Tibial artery (tissue), 4 donors: Measurements from ENCODE around the gene TUBAL3.
"Not testable (repeated sequence)": the region's sequence is repeated elsewhere in the genome, so short reads cannot be mapped to it uniquely, and the experiment has no call there.

Source experiments
- DNase-seq, 2 donors: peaks; one replicate each; pipeline ENCODE4 v3.0.0-alpha.2; 2019
- H3K27ac ChIP-seq, 2 donors: fragments of 200-600 bp; sonication (generic) in 1 of 2; 1 replicate in 1 of 2; 2 replicates in 1 of 2; pipeline ENCODE4 v1.5.1; 2018 to 2019; ENCODE audit warnings: mild to moderate bottlenecking in 1 of 2
- H3K27me3 ChIP-seq, 2 donors: fragments of 200-600 bp; sonication (generic) in 1 of 2; one replicate each; pipeline versions ENCODE4 v1.5.1 to v1.6.0; 2016 to 2019
- H3K36me3 ChIP-seq, 3 donors: fragments of 200-600 bp; sonication (generic) in 2 of 3; one replicate each; pipeline ENCODE4 v1.5.1; 2016 to 2019; ENCODE audit warnings: mild to moderate bottlenecking in 2 of 3
- H3K4me1 ChIP-seq, 4 donors: fragments of 200-600 bp; sonication (generic) in 2 of 4; 1 replicate in 3 of 4; 2 replicates in 1 of 4; pipeline ENCODE4 v1.5.1; 2016 to 2019
- H3K4me3 ChIP-seq, 2 donors: fragments of 200-600 bp; sonication (generic) in 1 of 2; 1 replicate in 1 of 2; 2 replicates in 1 of 2; pipeline ENCODE4 v1.5.1; 2018 to 2019; ENCODE audit warnings: mild to moderate bottlenecking in 2 of 2
- H3K9me3 ChIP-seq, 3 donors: fragments of 200-600 bp; sonication (generic) in 1 of 3; one replicate each; pipeline ENCODE4 v1.5.1; 2016 to 2019
- CTCF ChIP-seq, 2 experiments: fragments of 200-600 bp in 1 of 2; fragments of 450-650 bp in 1 of 2; IDR thresholded peaks; one replicate each; pipeline ENCODE4 v1.5.1; 2017 to 2019; ENCODE audit warnings: antibody characterized with exemption in 2 of 2, mild to moderate bottlenecking in 1 of 2, moderate library complexity in 1 of 2
- intact Hi-C: fragments of 100-400 bp; cut with DNase I; formaldehyde crosslinking; loops from one replicate; pipeline ENCODE4 v1.15.0; 2023; ENCODE audit warnings: low total_unique reads

TUBAL3 gene

GRCh38 chr10:5412277-5412941 lies 7.8 kb upstream of the TUBAL3 start, which contains the start of gene NET1:
TSS of gene NET1 (plus strand) at chr10:5412557. CDS start at chr10:5412693, 136 bp downstream.
- Histone ChIP-seq H3K27ac (peak within 1 kb of the TSS; percentile 89 to 90), H3K4me1 (peaks cover 0 to 46% (median 8%) of the 10 kb centered on the region in 4 donors), H3K27me3 (no peaks in the 10 kb centered on the region), H3K9me3 (no peaks in the 10 kb centered on the region), H3K4me3 (peak within 1 kb of the TSS; percentile 82 to 88), H3K36me3 (no peaks in the 10 kb centered on the region)
- DNase-seq, result peak; percentile 85 to 96
- intact Hi-C loops, result no loop called here
- TF ChIP-seq CTCF (IDR thresholded peaks at IDR 0.05), result no peak

DNA sequence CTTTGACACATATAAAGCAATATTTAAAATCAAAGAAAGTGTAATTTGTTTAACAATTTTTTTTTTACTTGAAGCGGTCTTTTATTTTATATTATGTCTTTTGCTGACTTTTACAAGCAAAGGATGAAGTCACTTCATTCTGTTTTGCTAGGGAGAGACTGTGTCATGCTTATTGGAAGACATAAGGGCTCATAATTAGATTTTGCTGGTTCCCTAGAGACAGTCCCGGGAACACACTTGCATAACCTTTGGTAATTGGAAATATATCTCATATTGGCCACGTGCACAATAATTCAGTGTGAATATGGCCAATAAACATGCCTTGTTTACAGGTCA lies 7.3 kb upstream of the TUBAL3 start:
- peak overlapping the region; percentile 89 to 90 for H3K27ac ChIP-seq
- H3K36me3 ChIP-seq, result no peaks in the 10 kb centered on the region
- H3K9me3 ChIP-seq, result no peaks in the 10 kb centered on the region
- DNase-seq, result no peak
- peaks cover 0 to 41% (median 6%) of the 10 kb centered on the region in 4 donors for H3K4me1 ChIP-seq
- TF ChIP-seq CTCF (IDR thresholded peaks at IDR 0.05), result no peak
- peak overlapping the region; percentile 82 to 88 for H3K4me3 ChIP-seq
- intact Hi-C loops, result no loop called here
- H3K27me3 ChIP-seq, result no peaks in the 10 kb centered on the region

DNA sequence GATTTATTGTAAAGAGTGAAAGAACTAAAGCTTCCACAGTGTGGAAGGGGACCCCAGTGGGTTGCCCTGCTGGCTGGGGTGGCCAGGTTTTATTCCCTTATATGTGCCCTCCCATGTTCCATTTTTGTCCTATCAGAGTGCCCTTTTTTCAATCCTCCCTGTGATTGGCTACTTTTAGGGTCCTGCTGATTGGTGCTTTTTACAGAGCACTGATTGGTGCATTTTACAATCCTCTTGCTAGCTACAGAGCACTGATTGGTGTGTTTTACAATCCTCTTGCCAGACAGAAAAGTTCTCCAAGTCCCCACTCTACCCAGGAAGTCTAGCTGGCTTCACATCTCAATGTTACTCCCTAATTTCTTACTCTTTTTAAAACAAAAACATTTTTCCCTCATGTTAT lies 6.2 kb upstream of the TUBAL3 start:
- intact Hi-C loops, H3K4me3 ChIP-seq, DNase-seq, H3K27me3 ChIP-seq, H3K36me3 ChIP-seq, H3K9me3 ChIP-seq: not testable (repeated sequence)
- peaks cover 0 to 29% (median 2%) of the 10 kb centered on the region in 4 donors for H3K4me1 ChIP-seq
- H3K27ac ChIP-seq, result peak overlapping the region in 1 of 2 donors; percentile 89

- Histone ChIP-seq H3K36me3 (no peaks in the 10 kb centered on the region), H3K4me1 (peaks cover 0 to 7% (median 1%) of the 10 kb centered on the region in 4 donors), H3K27ac (no peak overlapping the region), H3K27me3 (no peaks in the 10 kb centered on the region), H3K9me3 (no peaks in the 10 kb centered on the region), H3K4me3 (no peak overlapping the region)
- no peak for TF ChIP-seq CTCF (IDR thresholded peaks at IDR 0.05)
- intact Hi-C loops, result no loop called here
- no peak for DNase-seq
Observed at GRCh38 chr10:5406918-5407317, 2.3 kb upstream of the TUBAL3 start.

GRCh38 chr10:5402798-5403197 lies 1.8 kb downstream of the TUBAL3 start:
- no peaks in the 10 kb centered on the region for H3K9me3 ChIP-seq
- no peaks in the 10 kb centered on the region for H3K4me1 ChIP-seq
- H3K27ac ChIP-seq, result no peak overlapping the region
- H3K36me3 ChIP-seq, result no peaks in the 10 kb centered on the region
- no peak for TF ChIP-seq CTCF (IDR thresholded peaks at IDR 0.05)
- no peak for DNase-seq
- no peak overlapping the region for H3K4me3 ChIP-seq
- intact Hi-C loops, result no loop called here
- H3K27me3 ChIP-seq, result no peaks in the 10 kb centered on the region

GRCh38 chr10:5400468-5401240 lies 4.0 kb downstream of the TUBAL3 start:
- Histone ChIP-seq H3K27me3 (no peaks in the 10 kb centered on the region), H3K36me3 (no peaks in the 10 kb centered on the region), H3K27ac (no peak overlapping the region), H3K4me1 (no peaks in the 10 kb centered on the region), H3K9me3 (no peaks in the 10 kb centered on the region), H3K4me3 (no peak overlapping the region)
- no peak for DNase-seq
- intact Hi-C loops, result no loop called here
- TF ChIP-seq CTCF (IDR thresholded peaks at IDR 0.05), result no peak
